ENCODE results near the gene ZBTB18. TPM values are rescaled to one million over a fixed set of nuclear protein-coding genes. Genes with fewer than 3 reads are reported as not detected.

The ZBTB18 gene
- total RNA-seq, 1 experiment from 2014 or later: 8.8 TPM

- no peak for DNase-seq
- ChIA-PET CTCF (no interaction called here), POLR2A (no interaction called here)
- Histone ChIP-seq H3K36me3 (ENCODE audit: control insufficient read depth, insufficient read depth, low read length) (no peaks in the 10 kb centered on the region), H3K4me1 (peaks cover 9% of the 10 kb centered on the region; the same call in 1 of the 2 replicates), H3K4me3 (ENCODE audit: low read depth, low read length) (no peak overlapping the region), H3K27me3 (replicated peaks; ENCODE audit: control insufficient read depth, insufficient read depth, low read length) (no peaks in the 10 kb centered on the region), H3K9me3 (no peaks in the 10 kb centered on the region)
- peaks cover 7% of the 10 kb centered on the region for H3K4me1 Mint-ChIP-seq (ENCODE audit: low read depth, unreplicated experiment)
- intact Hi-C loops (cut with micrococcal nuclease; ENCODE audit: unreplicated experiment): no loop called here
- no peaks in the 10 kb centered on the region for H3K9me3 Mint-ChIP-seq (ENCODE audit: unreplicated experiment)
- H3K27ac Mint-ChIP-seq (ENCODE audit: unreplicated experiment): no peak overlapping the region
- no peak overlapping the region for H3K4me3 Mint-ChIP-seq (ENCODE audit: unreplicated experiment)
- TF ChIP-seq CTCF (IDR thresholded peaks at IDR 0.05; ENCODE audit: insufficient read depth in 1 of 2, low read depth in 1 of 2, low read length in 1 of 2, severe bottlenecking in 1 of 2, unreplicated experiment in 1 of 2): no peak
- no TSS peak for BruUV-seq (replicated peaks)
- H3K36me3 Mint-ChIP-seq (ENCODE audit: insufficient read depth, unreplicated experiment): no peaks in the 10 kb centered on the region
- no peaks in the 10 kb centered on the region for H3K27me3 Mint-ChIP-seq (ENCODE audit: insufficient read depth, unreplicated experiment)
Measured at GRCh38 chr1:244060686-244061085, 9.6 kb downstream of the ZBTB18 start.

- no peaks in the 10 kb centered on the region for H3K9me3 Mint-ChIP-seq (ENCODE audit: unreplicated experiment)
- Histone ChIP-seq H3K4me3 (ENCODE audit: low read depth, low read length) (no peak overlapping the region), H3K9me3 (no peaks in the 10 kb centered on the region), H3K27me3 (replicated peaks; ENCODE audit: control insufficient read depth, insufficient read depth, low read length) (no peaks in the 10 kb centered on the region), H3K36me3 (ENCODE audit: control insufficient read depth, insufficient read depth, low read length) (no peaks in the 10 kb centered on the region), H3K4me1 (peaks cover 9% of the 10 kb centered on the region; the same call in 1 of the 2 replicates)
- no peak overlapping the region for H3K4me3 Mint-ChIP-seq (ENCODE audit: unreplicated experiment)
- no peak overlapping the region for H3K27ac Mint-ChIP-seq (ENCODE audit: unreplicated experiment)
- H3K36me3 Mint-ChIP-seq (ENCODE audit: insufficient read depth, unreplicated experiment): no peaks in the 10 kb centered on the region
- BruUV-seq (replicated peaks): no TSS peak
- DNase-seq: no peak
- ChIA-PET CTCF (no interaction called here), POLR2A (no interaction called here)
- peaks cover 7% of the 10 kb centered on the region for H3K4me1 Mint-ChIP-seq (ENCODE audit: low read depth, unreplicated experiment)
- H3K27me3 Mint-ChIP-seq (ENCODE audit: insufficient read depth, unreplicated experiment): no peaks in the 10 kb centered on the region
- no peak for TF ChIP-seq CTCF (IDR thresholded peaks at IDR 0.05; ENCODE audit: insufficient read depth in 1 of 2, low read depth in 1 of 2, low read length in 1 of 2, severe bottlenecking in 1 of 2, unreplicated experiment in 1 of 2)
- intact Hi-C loops (cut with micrococcal nuclease; ENCODE audit: unreplicated experiment): no loop called here
Measured at GRCh38 chr1:244062156-244062725, 11.2 kb downstream of the ZBTB18 start.

GRCh38 chr1:244063498-244063897, 12.4 kb downstream of the ZBTB18 start:
- peaks cover 7% of the 10 kb centered on the region for H3K4me1 Mint-ChIP-seq (ENCODE audit: low read depth, unreplicated experiment)
- no peak overlapping the region for H3K4me3 Mint-ChIP-seq (ENCODE audit: unreplicated experiment)
- Histone ChIP-seq H3K36me3 (ENCODE audit: control insufficient read depth, insufficient read depth, low read length) (no peaks in the 10 kb centered on the region), H3K4me1 (peaks cover 9% of the 10 kb centered on the region; the same call in 1 of the 2 replicates), H3K9me3 (no peaks in the 10 kb centered on the region), H3K27me3 (replicated peaks; ENCODE audit: control insufficient read depth, insufficient read depth, low read length) (no peaks in the 10 kb centered on the region), H3K4me3 (ENCODE audit: low read depth, low read length) (no peak overlapping the region)
- no peak for DNase-seq
- TF ChIP-seq CTCF (IDR thresholded peaks at IDR 0.05; ENCODE audit: insufficient read depth in 1 of 2, low read depth in 1 of 2, low read length in 1 of 2, severe bottlenecking in 1 of 2, unreplicated experiment in 1 of 2): no peak
- ChIA-PET CTCF (no interaction called here), POLR2A (no interaction called here)
- intact Hi-C loops (cut with micrococcal nuclease; ENCODE audit: unreplicated experiment): no loop called here
- H3K36me3 Mint-ChIP-seq (ENCODE audit: insufficient read depth, unreplicated experiment): no peaks in the 10 kb centered on the region
- no TSS peak for BruUV-seq (replicated peaks)
- H3K9me3 Mint-ChIP-seq (ENCODE audit: unreplicated experiment): no peaks in the 10 kb centered on the region
- H3K27ac Mint-ChIP-seq (ENCODE audit: unreplicated experiment): no peak overlapping the region
- H3K27me3 Mint-ChIP-seq (ENCODE audit: insufficient read depth, unreplicated experiment): no peaks in the 10 kb centered on the region

Data from Caco-2 (cell line).